ENCODE results near the gene DRAP1. TPM values are rescaled to one million over a fixed set of nuclear protein-coding genes. Genes with fewer than 3 reads are reported as not detected.
"Not testable (repeated sequence)": the region's sequence is repeated elsewhere in the genome, so short reads cannot be mapped to it uniquely, and the experiment has no call there.

Gene DRAP1
- total and polyA plus RNA-seq, 2 experiments from 2014 or later: 257 to 288 TPM

- Histone ChIP-seq H3K27ac (no peak within 1 kb of the TSS), H3K9me3 (ENCODE audit: low read depth) (no peaks in the 10 kb centered on the region), H3K4me3 (no peak within 1 kb of the TSS), H3K4me1 (ENCODE audit: low read depth) (no peaks in the 10 kb centered on the region), H3K27me3 (no peaks in the 10 kb centered on the region), H3K36me3 (no peaks in the 10 kb centered on the region)
- no peak for TF ChIP-seq CTCF (IDR thresholded peaks at IDR 0.05; ENCODE audit: low read depth, low read length)
- no peak for DNase-seq (ENCODE audit: low read depth in 1 of 2, low spot score in 1 of 2)
These were observed 26.2 kb downstream of the DRAP1 start, which contains the start of gene TSGA10IP for GRCh38 chr11:65945430-65945911. Gene TSGA10IP (plus strand): TSS chr11:65945480. CDS start chr11:65945676, 196 bp downstream.

- no peak for DNase-seq (ENCODE audit: low read depth in 1 of 2, low spot score in 1 of 2)
- H3K27me3 ChIP-seq: no peaks in the 10 kb centered on the region
- H3K4me1 ChIP-seq (ENCODE audit: low read depth): no peaks in the 10 kb centered on the region
- H3K36me3 ChIP-seq: no peaks in the 10 kb centered on the region
- H3K27ac ChIP-seq: no peak overlapping the region
- H3K9me3 ChIP-seq (ENCODE audit: low read depth): no peaks in the 10 kb centered on the region
- TF ChIP-seq CTCF (IDR thresholded peaks at IDR 0.05; ENCODE audit: low read depth, low read length): no peak
- no peak overlapping the region for H3K4me3 ChIP-seq
These were observed 26.8 kb downstream of the DRAP1 start for GRCh38 chr11:65945941-65946558.

GRCh38 chr11:65946655-65947054 lies 27.4 kb downstream of the DRAP1 start:
- no peaks in the 10 kb centered on the region for H3K27me3 ChIP-seq
- H3K36me3 ChIP-seq: no peaks in the 10 kb centered on the region
- DNase-seq (ENCODE audit: low read depth in 1 of 2, low spot score in 1 of 2): no peak
- H3K4me1 ChIP-seq (ENCODE audit: low read depth): no peaks in the 10 kb centered on the region
- TF ChIP-seq CTCF (IDR thresholded peaks at IDR 0.05; ENCODE audit: low read depth, low read length): no peak
- no peak overlapping the region for H3K27ac ChIP-seq
- H3K9me3 ChIP-seq (ENCODE audit: low read depth): no peaks in the 10 kb centered on the region
- no peak overlapping the region for H3K4me3 ChIP-seq

- no peak overlapping the region for H3K4me3 ChIP-seq
- H3K36me3 ChIP-seq: no peaks in the 10 kb centered on the region
- H3K27me3 ChIP-seq: no peaks in the 10 kb centered on the region
- no peaks in the 10 kb centered on the region for H3K4me1 ChIP-seq (ENCODE audit: low read depth)
- H3K27ac ChIP-seq: no peak overlapping the region
- no peak for DNase-seq (ENCODE audit: low read depth in 1 of 2, low spot score in 1 of 2)
- no peaks in the 10 kb centered on the region for H3K9me3 ChIP-seq (ENCODE audit: low read depth)
- TF ChIP-seq CTCF (IDR thresholded peaks at IDR 0.05; ENCODE audit: low read depth, low read length): no peak
These were observed 27.9 kb downstream of the DRAP1 start for GRCh38 chr11:65947133-65947532.

GRCh38 chr11:65947603-65948125 lies 28.4 kb downstream of the DRAP1 start:
- Histone ChIP-seq H3K27ac (no peak overlapping the region), H3K4me3 (no peak overlapping the region), H3K4me1 (ENCODE audit: low read depth) (no peaks in the 10 kb centered on the region), H3K36me3 (no peaks in the 10 kb centered on the region), H3K9me3 (ENCODE audit: low read depth) (no peaks in the 10 kb centered on the region), H3K27me3 (no peaks in the 10 kb centered on the region)
- TF ChIP-seq CTCF (IDR thresholded peaks at IDR 0.05; ENCODE audit: low read depth, low read length): no peak
- no peak for DNase-seq (ENCODE audit: low read depth in 1 of 2, low spot score in 1 of 2)

- H3K4me3 ChIP-seq; H3K4me1 ChIP-seq (ENCODE audit: low read depth); H3K27ac ChIP-seq; DNase-seq (ENCODE audit: low read depth in 1 of 2, low spot score in 1 of 2); H3K27me3 ChIP-seq; H3K36me3 ChIP-seq; H3K9me3 ChIP-seq (ENCODE audit: low read depth): not testable (repeated sequence)
These were observed 31.5 kb downstream of the DRAP1 start for GRCh38 chr11:65950711-65951110.

GRCh38 chr11:65951641-65952040 lies 32.4 kb downstream of the DRAP1 start:
- not testable (repeated sequence) for H3K4me3 ChIP-seq; H3K27ac ChIP-seq; H3K4me1 ChIP-seq (ENCODE audit: low read depth); H3K9me3 ChIP-seq (ENCODE audit: low read depth); H3K27me3 ChIP-seq; DNase-seq (ENCODE audit: low read depth in 1 of 2, low spot score in 1 of 2); H3K36me3 ChIP-seq

All from cardiac muscle cell (in vitro differentiated cells and primary cell).